H9 (cell line): Measurements from ENCODE around the gene SRD5A2. TPM values are rescaled to one million over a fixed set of nuclear protein-coding genes. Genes with fewer than 3 reads are reported as not detected.

Source experiments
- DNase-seq: peaks from one replicate; pipeline ENCODE4 v3.0.0-alpha.2; 2017
- H2AFZ ChIP-seq: one replicate; pipeline ENCODE4 v1.6.1; 2013; ENCODE audit warnings: mild to moderate bottlenecking, low read length, control low read depth, moderate library complexity
- H2AK5ac ChIP-seq: 2 replicates; pipeline ENCODE4 v1.6.1; 2013; ENCODE audit warnings: low read length, control low read depth, mixed read lengths; ENCODE audit not compliant: insufficient read length
- H2BK120ac ChIP-seq: one replicate; pipeline ENCODE4 v1.6.1; 2013; ENCODE audit warnings: low read depth, mild to moderate bottlenecking, low read length, control low read depth, inconsistent platforms; ENCODE audit not compliant: poor library complexity, severe bottlenecking
- H2BK12ac ChIP-seq: 2 replicates; pipeline ENCODE4 v1.6.1; 2013; ENCODE audit warnings: low read length, control low read depth, mixed read lengths, low read depth; ENCODE audit not compliant: insufficient read length
- H2BK15ac ChIP-seq: 2 replicates; pipeline ENCODE4 v1.6.1; 2013; ENCODE audit warnings: low read depth, low read length, control low read depth
- H2BK20ac ChIP-seq: one replicate; pipeline ENCODE4 v1.6.1; 2013; ENCODE audit warnings: low read depth, mild to moderate bottlenecking, low read length, control low read depth, inconsistent platforms; ENCODE audit not compliant: poor library complexity, severe bottlenecking
- H2BK5ac ChIP-seq: 2 replicates; pipeline ENCODE4 v1.6.1; 2013; ENCODE audit warnings: low read length, control low read depth, mixed read lengths; ENCODE audit not compliant: insufficient read length
- H3K14ac ChIP-seq: 2 replicates; pipeline ENCODE4 v1.6.1; 2013; ENCODE audit warnings: low read length, control low read depth; ENCODE audit not compliant: insufficient read depth
- H3K18ac ChIP-seq: 2 replicates; pipeline ENCODE4 v1.6.1; 2013; ENCODE audit warnings: low read depth, mild to moderate bottlenecking, mixed read lengths, low read length, control low read depth; ENCODE audit not compliant: insufficient read length
- H3K23ac ChIP-seq: 2 replicates; pipeline ENCODE4 v1.6.1; 2013; ENCODE audit warnings: low read length, control low read depth, mixed read lengths, low read depth; ENCODE audit not compliant: insufficient read length
- H3K23me2 ChIP-seq: 2 replicates; pipeline ENCODE4 v1.6.1; 2013; ENCODE audit warnings: low read depth, mild to moderate bottlenecking, mixed read lengths, low read length, control low read depth; ENCODE audit not compliant: insufficient read length, poor library complexity, severe bottlenecking
- H3K27ac ChIP-seq: 2 replicates; pipeline ENCODE4 v1.5.1; 2013; ENCODE audit warnings: low read length, control low read depth, mixed read lengths, low read depth; ENCODE audit not compliant: insufficient read length
- H3K27me3 ChIP-seq: 2 replicates; pipeline ENCODE4 v1.6.1; 2013; ENCODE audit warnings: low read length, control low read depth, inconsistent platforms; ENCODE audit not compliant: insufficient read depth
- H3K4ac ChIP-seq: 2 replicates; pipeline ENCODE4 v1.6.1; 2013; ENCODE audit warnings: low read depth, mild to moderate bottlenecking, control low read depth, inconsistent platforms, low read length, moderate library complexity
- H3K4me1 ChIP-seq: 2 replicates; pipeline ENCODE4 v1.6.1; 2013; ENCODE audit warnings: low read length, control low read depth, inconsistent platforms; ENCODE audit not compliant: insufficient read depth
- H3K4me2 ChIP-seq: 2 replicates; pipeline ENCODE4 v1.6.1; 2013; ENCODE audit warnings: low read length, control low read depth, mixed read lengths; ENCODE audit not compliant: insufficient read length, insufficient read depth
- H3K56ac ChIP-seq: 2 replicates; pipeline ENCODE4 v1.6.1; 2013; ENCODE audit warnings: low read depth, mild to moderate bottlenecking, mixed read lengths, low read length, control low read depth; ENCODE audit not compliant: insufficient read length
- H3K79me1 ChIP-seq: 2 replicates; pipeline ENCODE4 v1.6.1; 2013; ENCODE audit warnings: low read depth, mild to moderate bottlenecking, moderate library complexity, low read length, control low read depth, inconsistent platforms; ENCODE audit not compliant: insufficient read depth, poor library complexity, severe bottlenecking
- H3K79me2 ChIP-seq: 2 replicates; pipeline ENCODE4 v1.6.1; 2013; ENCODE audit warnings: low read length, control low read depth, inconsistent platforms; ENCODE audit not compliant: insufficient read depth
- H3K9ac ChIP-seq: 2 replicates; pipeline ENCODE4 v1.6.1; 2013; ENCODE audit warnings: low read length, control low read depth, mixed read lengths; ENCODE audit not compliant: insufficient read length; ENCODE audit errors: extremely low read depth
- H3K9me3 ChIP-seq: one replicate; pipeline ENCODE4 v1.6.1; 2013; ENCODE audit warnings: low read depth, low read length, inconsistent platforms; ENCODE audit not compliant: control insufficient read depth
- H3T11ph ChIP-seq: one replicate; pipeline ENCODE4 v1.6.1; 2013; ENCODE audit warnings: mild to moderate bottlenecking, low read length, control low read depth, inconsistent platforms
- H4K20me1 ChIP-seq: one replicate; pipeline ENCODE4 v1.6.1; 2013; ENCODE audit not compliant: control insufficient read depth, insufficient read length, insufficient read depth
- H4K5ac ChIP-seq: 2 replicates; pipeline ENCODE4 v1.6.1; 2013; ENCODE audit warnings: low read depth, mild to moderate bottlenecking, mixed read lengths, low read length, control low read depth; ENCODE audit not compliant: insufficient read length
- H4K8ac ChIP-seq: replicated peaks from 2 replicates; pipeline ENCODE4 v1.6.1; 2013; ENCODE audit warnings: low read length, control low read depth, mixed read lengths, low read depth; ENCODE audit not compliant: insufficient read length
- H4K91ac ChIP-seq: 2 replicates; pipeline ENCODE4 v1.6.1; 2013; ENCODE audit warnings: low read depth, mild to moderate bottlenecking, moderate library complexity, mixed read lengths, low read length, control low read depth; ENCODE audit not compliant: insufficient read length
- H3K27ac Mint-ChIP-seq, 3 experiments: 2 replicates in 2 of 3; 3 replicates in 1 of 3; pipeline ENCODE4 v1.8.0; 2020 to 2021; ENCODE audit warnings: mixed read lengths in 3 of 3, mild to moderate bottlenecking in 1 of 3, moderate library complexity in 1 of 3
- H3K27me3 Mint-ChIP-seq: 2 replicates; pipeline ENCODE4 v1.8.0; 2021; ENCODE audit warnings: low read depth, mild to moderate bottlenecking, moderate library complexity, mixed read lengths
- H3K36me3 Mint-ChIP-seq, 3 experiments: 2 replicates in 2 of 3; 3 replicates in 1 of 3; pipeline ENCODE4 v1.8.0; 2020 to 2021; ENCODE audit warnings: low read depth in 3 of 3, mixed read lengths in 3 of 3; ENCODE audit not compliant: insufficient read depth in 1 of 3
- H3K4me1 Mint-ChIP-seq, 2 experiments: 2 replicates each; pipeline ENCODE4 v1.8.0; 2020; ENCODE audit warnings: mixed read lengths in 2 of 2
- H3K4me3 Mint-ChIP-seq, 2 experiments: 2 replicates in 1 of 2; 3 replicates in 1 of 2; pipeline ENCODE4 v1.8.0; 2020 to 2021; ENCODE audit warnings: mild to moderate bottlenecking in 2 of 2, mixed read lengths in 2 of 2, moderate library complexity in 1 of 2
- H3K9me3 Mint-ChIP-seq, 2 experiments: 2 replicates in 1 of 2; 3 replicates in 1 of 2; pipeline ENCODE4 v1.8.0; 2020; ENCODE audit warnings: mild to moderate bottlenecking in 2 of 2, mixed read lengths in 2 of 2, moderate library complexity in 1 of 2
- WGBS: extraction: QIAGEN DNeasy Blood & Tissue Kit; methylation state at CpG from one replicate; pipeline ENCODE4 v1.1.7; 2013; ENCODE audit warnings: missing lambda C conversion rate, low lambda C conversion rate, mixed read lengths; ENCODE audit not compliant: insufficient read length; ENCODE audit errors: extremely low coverage; 5-methylcytosine and 5-hydroxymethylcytosine counted together
- total RNA-seq: library from RNA; stranded (reverse); gene quantifications from 2 replicates; pipeline ENCODE4 v1.2.1, GENCODE V29; 2021
- TF ChIP-seq, protein P1 (sequence below): fragments of 200-600 bp; sonication (generic); conservative IDR thresholded peaks from 3 replicates; pipeline ENCODE4 v1.8.0; 2021; ENCODE audit warnings: antibody characterized with exemption, mild to moderate bottlenecking

The SRD5A2 gene
- total RNA-seq, 1 experiment from 2014 or later, result not detected

DNA sequence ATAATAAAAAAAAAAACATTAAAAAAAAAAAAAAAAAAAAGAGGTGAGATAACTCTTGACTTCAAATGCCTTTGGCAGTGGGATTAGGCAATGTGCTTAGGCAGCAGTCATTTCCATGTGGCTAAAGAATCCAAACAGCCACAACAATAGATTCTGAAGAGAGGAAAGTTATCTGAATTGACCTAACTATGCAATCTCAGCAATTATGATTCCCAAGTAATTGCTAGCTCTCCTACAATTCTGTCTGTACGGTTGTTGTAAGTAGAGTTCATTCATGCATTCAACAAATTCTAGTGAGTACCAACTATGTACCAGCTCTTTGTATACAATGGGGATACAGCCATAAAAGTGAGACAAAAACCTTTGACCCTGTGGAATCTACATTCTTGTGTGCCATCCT is 3.6 kb downstream of the SRD5A2 start:
- Histone ChIP-seq H3K79me2 (no peaks in the 10 kb centered on the region), H2BK5ac (no peak overlapping the region), H2BK12ac (no peak overlapping the region), H2BK15ac (no peak overlapping the region), H3K9me3 (no peaks in the 10 kb centered on the region), H3K27ac (no peak overlapping the region), H3K79me1 (no peaks in the 10 kb centered on the region), H2BK20ac (no peak overlapping the region), H3K56ac (no peak overlapping the region), H3K9ac (no peak overlapping the region), H3K4me1 (no peaks in the 10 kb centered on the region), H4K8ac (no peak overlapping the region), H2AFZ (no peak overlapping the region), H4K5ac (no peak overlapping the region), H4K91ac (no peak overlapping the region), H2BK120ac (no peak overlapping the region), H3K4ac (no peak overlapping the region), H3K4me2 (no peak overlapping the region), H3K23ac (no peak overlapping the region), H3T11ph (no peak overlapping the region), H3K27me3 (peaks cover 28% of the 10 kb centered on the region), H2AK5ac (no peak overlapping the region), H3K18ac (no peak overlapping the region), H3K23me2 (peaks cover 9% of the 10 kb centered on the region), H3K14ac (no peak overlapping the region), H4K20me1 (no peaks in the 10 kb centered on the region)
- DNase-seq, result no peak
- WGBS, result no CpG with 5 or more reads among the region's 1 CpG
- peaks cover 0 to 4% (median 0%) of the 10 kb centered on the region in 3 experiments; a peak in 3 of 7 replicates for H3K36me3 Mint-ChIP-seq
- peaks cover 0 to 12% of the 10 kb centered on the region in 2 experiments; a peak in 3 of 5 replicates for H3K9me3 Mint-ChIP-seq
- TF ChIP-seq, protein P1, sequence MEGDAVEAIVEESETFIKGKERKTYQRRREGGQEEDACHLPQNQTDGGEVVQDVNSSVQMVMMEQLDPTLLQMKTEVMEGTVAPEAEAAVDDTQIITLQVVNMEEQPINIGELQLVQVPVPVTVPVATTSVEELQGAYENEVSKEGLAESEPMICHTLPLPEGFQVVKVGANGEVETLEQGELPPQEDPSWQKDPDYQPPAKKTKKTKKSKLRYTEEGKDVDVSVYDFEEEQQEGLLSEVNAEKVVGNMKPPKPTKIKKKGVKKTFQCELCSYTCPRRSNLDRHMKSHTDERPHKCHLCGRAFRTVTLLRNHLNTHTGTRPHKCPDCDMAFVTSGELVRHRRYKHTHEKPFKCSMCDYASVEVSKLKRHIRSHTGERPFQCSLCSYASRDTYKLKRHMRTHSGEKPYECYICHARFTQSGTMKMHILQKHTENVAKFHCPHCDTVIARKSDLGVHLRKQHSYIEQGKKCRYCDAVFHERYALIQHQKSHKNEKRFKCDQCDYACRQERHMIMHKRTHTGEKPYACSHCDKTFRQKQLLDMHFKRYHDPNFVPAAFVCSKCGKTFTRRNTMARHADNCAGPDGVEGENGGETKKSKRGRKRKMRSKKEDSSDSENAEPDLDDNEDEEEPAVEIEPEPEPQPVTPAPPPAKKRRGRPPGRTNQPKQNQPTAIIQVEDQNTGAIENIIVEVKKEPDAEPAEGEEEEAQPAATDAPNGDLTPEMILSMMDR, result no peak
- H3K4me1 Mint-ChIP-seq, result peaks cover 8 to 11% of the 10 kb centered on the region in 2 experiments
- peaks cover 57% of the 10 kb centered on the region for H3K27me3 Mint-ChIP-seq
- no peak overlapping the region for H3K27ac Mint-ChIP-seq
- H3K4me3 Mint-ChIP-seq, result no peak overlapping the region
